HG02678 (cell line): ENCODE results near the gene LRRC3B.
"Not testable (repeated sequence)": the region's sequence is repeated elsewhere in the genome, so short reads cannot be mapped to it uniquely, and the experiment has no call there.

ENCODE experiments used
- ATAC-seq: cut with Tn5 transposase; IDR thresholded peaks from one replicate; pipeline ENCODE4 v1.9.1; 2021; ENCODE audit warnings: mild to moderate bottlenecking, moderate library complexity; ENCODE audit not compliant: unreplicated experiment

The LRRC3B gene

GRCh38 chr3:26622621-26623418 lies at the start of gene LRRC3B:
Gene LRRC3B, plus strand, starts transcription at chr3:26622772. Its CDS starts 86,901 bp downstream, at chr3:26709673.
- no peak for ATAC-seq

DNA sequence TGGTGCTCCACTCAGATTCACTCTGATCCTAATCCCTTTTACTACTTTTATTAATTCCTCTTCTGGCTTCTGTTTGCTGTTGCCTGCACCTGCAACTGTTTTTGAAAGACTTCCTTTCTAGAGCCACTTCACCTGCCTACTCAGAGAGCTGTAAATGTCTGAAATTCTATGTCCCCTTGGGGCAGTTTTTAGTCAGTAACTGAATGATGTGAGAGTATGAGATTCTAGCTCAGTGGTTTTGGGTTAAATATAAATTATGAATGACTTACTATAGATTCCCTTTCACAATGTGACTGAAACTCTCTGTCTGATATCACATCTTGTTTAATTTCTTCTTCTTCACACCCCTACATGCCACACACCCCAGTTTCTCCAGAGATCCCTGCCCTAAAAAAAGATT lies 47.8 kb upstream of the LRRC3B start:
- ATAC-seq: no peak

DNA sequence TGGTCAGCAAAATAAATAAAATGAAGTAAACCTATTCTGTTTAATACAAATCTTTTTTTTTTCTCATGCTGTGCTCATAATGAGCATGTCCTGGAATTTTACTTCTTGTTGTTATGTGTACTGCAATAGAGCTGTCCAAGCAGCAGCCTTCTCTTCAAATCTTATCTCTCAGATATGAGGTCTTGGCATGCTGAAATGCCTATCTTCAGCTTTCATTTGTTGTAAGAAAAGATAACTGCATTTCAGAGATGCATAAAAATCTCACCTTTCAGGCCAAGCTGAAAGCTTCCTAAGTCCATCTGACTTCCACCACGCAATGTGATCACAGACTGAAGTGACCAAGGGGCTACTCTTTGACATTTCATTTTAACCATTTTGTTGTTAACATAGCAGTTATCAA lies 43.5 kb upstream of the LRRC3B start:
- no peak for ATAC-seq

DNA sequence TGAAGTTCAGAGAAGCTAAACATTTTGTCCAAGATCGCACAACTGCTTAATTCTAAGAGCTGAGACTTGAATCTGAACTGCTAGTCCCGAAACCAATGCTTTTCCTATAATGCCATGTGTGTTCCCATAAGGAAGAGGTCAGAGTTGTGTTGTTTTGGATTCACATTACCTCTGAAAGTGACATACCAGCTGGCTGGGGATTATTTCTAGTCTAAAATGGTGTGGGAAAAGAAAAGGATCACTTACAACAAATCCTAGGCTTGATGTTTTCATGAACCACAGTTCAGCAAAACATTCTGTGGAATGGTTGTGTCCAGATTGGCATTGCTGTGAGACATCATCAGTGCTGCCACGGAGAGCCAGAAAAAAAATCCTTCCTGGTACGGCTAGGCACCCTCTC lies 35.0 kb upstream of the LRRC3B start:
- no peak for ATAC-seq

DNA sequence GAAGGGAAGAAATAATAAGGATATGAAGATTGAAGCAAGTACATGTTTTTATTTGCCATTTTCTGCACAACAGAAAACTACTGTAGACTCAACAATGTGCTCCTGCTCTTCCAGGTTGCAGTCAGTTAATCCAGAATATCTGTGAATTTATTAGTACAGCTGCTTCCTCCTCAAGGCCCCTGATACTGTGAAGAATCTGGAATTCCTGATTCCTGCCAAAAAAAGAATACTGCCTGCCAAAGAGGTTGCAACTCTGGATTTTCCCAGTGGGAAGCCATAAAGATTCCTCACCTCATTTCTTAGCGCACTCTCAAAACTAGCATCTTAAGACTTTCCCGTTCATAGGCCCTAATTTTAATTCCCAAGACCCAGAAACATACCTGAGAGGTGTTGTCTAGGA lies 33.6 kb upstream of the LRRC3B start:
- no peak for ATAC-seq

GRCh38 chr3:26589678-26590077 lies 32.9 kb upstream of the LRRC3B start:
- no peak for ATAC-seq

GRCh38 chr3:26590919-26591484 lies 31.6 kb upstream of the LRRC3B start:
- no peak for ATAC-seq

DNA sequence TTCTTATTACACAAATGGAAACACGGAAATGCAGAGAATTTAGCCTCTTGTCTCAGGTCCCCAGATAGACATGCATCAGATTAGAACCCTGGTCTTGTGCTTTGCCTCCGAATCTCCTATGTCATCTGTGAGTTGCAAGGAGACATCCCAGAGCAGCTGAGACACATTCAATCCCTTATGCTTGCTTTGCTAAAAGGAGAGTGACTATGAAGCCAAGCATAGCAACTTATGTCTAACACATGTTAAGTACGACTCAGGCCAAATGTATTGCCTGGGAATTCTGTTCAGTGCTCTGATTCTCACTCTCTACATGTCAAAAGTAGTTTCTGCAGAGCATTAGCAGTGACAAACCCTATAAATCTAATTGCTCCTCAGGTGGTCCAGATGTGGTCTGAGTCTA lies 30.6 kb upstream of the LRRC3B start:
- ATAC-seq: no peak

- no peak for ATAC-seq
Observed at GRCh38 chr3:26592451-26592850, 30.1 kb upstream of the LRRC3B start.

- no peak for ATAC-seq
Observed at GRCh38 chr3:26596335-26596734, 26.2 kb upstream of the LRRC3B start.

DNA sequence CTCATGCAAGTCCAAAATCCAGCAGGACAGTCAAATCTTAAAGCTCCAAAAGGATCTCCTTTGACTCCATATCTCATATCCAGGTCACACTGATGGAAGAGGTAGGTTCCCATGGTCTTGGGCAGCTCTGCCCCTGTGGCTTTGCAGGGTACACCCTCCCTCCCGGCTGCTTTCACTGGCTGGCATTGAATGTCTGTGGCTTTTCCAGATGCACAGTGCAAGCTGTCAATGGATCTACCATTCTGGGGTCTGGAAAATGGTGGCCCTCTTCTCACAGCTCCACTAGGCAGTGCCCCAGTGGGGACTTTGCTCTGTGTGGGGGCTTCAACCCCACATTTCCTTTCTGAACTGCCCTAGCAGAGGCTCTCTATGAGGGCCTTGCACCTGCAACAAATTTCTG lies 19.3 kb upstream of the LRRC3B start:
- not testable (repeated sequence) for ATAC-seq

GRCh38 chr3:26603771-26604170 lies 18.8 kb upstream of the LRRC3B start:
- not testable (repeated sequence) for ATAC-seq

DNA sequence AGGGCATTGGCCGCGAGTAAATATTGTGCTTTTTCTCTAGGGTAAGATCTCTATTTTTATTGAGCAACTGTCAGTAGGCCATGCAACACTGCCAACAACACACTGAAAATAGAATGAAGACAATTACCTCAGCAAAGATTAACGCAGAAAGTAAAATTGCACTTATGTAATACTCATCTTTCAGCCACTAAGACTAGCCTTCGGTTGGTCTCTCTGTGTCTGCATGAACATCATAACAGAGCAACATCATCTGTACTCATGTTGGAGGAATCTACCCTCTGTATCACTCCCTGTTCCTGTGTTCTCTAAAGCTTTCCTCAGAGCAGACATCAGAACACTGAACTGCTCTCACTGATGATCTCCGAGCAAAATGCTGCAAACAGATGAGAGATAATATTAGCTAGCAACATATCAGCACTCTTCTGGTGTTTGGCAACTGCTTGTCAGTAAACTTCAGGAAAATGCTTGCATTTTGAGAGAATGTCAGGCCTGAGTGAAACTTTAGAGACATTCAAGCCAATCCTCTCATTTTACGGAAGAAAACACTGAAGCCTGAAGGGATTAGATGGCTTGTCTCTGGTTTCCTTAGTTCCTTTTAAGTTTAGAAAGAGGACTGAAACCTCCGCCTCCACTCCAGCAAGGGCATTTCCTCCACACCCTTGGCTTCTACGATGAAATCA lies 8.4 kb upstream of the LRRC3B start:
- ATAC-seq: no peak

- no peak for ATAC-seq
Observed at GRCh38 chr3:26621176-26621575, 1.4 kb upstream of the LRRC3B start.

- ATAC-seq: no peak
Observed at GRCh38 chr3:26621906-26622620, 509 bp upstream of the LRRC3B start.

DNA sequence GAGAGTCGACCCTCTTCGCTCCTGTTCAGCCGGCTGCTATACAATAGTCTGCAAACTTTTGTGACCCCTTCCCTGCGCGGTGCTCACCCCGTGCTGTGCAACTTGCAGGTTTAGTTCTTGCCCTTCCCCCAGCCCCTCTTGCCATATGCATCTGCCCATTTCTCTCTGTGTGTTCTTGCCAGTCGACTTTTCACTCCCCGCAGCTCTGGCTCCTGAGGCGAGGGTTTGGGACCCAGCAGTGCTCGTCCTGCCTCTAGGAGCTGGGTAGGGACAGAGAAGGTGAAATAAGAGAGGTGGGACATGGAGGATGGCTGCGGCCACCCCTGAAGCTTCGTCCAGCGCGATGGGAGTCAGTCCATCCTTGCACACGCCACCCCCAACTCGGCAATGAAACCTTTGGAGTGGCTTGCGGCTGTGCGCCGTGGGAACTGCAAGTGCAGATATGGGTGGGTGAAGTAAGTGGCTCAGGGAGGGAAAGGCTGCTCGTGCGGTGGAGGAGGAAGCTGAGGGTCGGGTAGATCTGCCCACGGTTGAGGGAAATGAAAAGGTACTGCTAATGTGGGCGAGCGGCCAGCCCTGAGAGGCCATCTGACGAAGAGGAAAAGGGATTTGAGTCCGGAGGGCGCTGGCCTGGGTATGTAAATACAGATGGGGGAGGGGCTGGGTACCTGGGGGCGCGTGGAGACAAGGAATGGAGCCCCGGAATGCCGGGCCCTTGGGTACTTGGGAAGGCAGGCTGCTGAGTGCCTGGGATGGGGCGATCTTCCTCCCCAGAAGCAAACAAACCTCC lies 1.0 kb downstream of the LRRC3B start:
- ATAC-seq: no peak

DNA sequence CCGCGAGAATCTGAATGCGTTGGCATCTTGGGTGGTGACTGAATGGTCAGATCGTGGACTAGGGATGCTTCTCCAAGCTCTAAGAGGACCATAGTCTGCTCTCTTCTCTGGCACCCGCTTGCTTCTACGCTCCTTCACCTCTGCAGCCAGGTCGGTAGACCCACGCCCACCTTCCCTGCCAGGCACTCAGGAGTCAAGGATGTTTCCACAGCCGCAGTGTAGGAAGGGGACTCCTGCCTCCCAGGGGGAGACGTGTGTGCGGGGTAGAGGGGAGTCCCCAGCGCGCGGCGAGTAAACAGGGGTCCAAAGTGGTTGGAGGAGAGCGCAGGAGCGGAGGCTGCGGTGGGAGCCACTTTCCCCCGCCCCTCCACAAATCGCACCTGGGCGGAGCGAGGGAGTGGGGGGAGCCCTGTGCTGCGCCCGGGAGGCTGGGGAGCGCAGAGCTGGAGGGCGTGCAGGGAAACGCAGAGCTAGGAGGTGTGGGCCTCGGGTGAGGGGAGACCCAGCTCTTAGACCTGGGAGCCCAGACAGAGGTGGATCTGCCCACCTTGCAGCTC lies 1.7 kb downstream of the LRRC3B start:
- ATAC-seq: no peak

GRCh38 chr3:26625187-26625586 lies 2.6 kb downstream of the LRRC3B start:
- no peak for ATAC-seq

DNA sequence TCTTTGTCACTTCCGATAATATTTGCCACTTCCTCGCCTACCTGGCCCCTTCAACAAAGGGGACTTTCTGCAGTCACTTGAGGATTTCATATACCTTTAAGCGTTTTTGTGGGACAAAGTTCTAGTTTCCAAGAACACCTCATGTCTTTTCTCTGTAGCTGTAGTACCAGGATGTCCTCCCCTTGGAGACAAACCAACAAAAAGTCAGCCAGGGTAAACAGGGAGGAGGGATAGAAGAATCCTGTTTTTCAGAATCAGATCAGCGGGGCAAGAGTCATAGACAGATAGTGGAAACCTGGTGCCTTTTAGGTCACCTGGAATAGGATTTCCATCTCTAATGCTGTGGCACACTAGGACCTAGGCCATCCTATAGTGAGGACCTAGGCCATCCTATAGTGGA lies 4.5 kb downstream of the LRRC3B start:
- no peak for ATAC-seq

- no peak for ATAC-seq
Observed at GRCh38 chr3:26628915-26629314, 6.3 kb downstream of the LRRC3B start.
